OCI-LY1 (cell line): ENCODE measurements around the gene TRIM67.

Source experiments
- H2AFZ ChIP-seq: fragments of 200-600 bp; sonication (generic), shearing (Covaris generic); 2 replicates; pipeline ENCODE4 v1.6.0; 2014; ENCODE audit warnings: antibody characterized with exemption, mild to moderate bottlenecking, low read length
- H3F3A ChIP-seq: fragments of 200-600 bp; sonication (generic), shearing (Covaris generic); 2 replicates; pipeline ENCODE4 v1.6.0; 2014; ENCODE audit warnings: mild to moderate bottlenecking, antibody characterized with exemption, low read length, moderate library complexity; ENCODE audit not compliant: insufficient read depth
- H3K27ac ChIP-seq: fragments of 200-600 bp; sonication (generic); 2 replicates; pipeline ENCODE4 v1.5.1; 2014; ENCODE audit warnings: low read length, mixed run types, mild to moderate bottlenecking, low read depth; ENCODE audit not compliant: poor library complexity, severe bottlenecking
- H3K27me3 ChIP-seq: fragments of 200-600 bp; sonication (generic); 2 replicates; pipeline ENCODE4 v1.6.0; 2014; ENCODE audit warnings: antibody characterized with exemption, mild to moderate bottlenecking, low read length, moderate library complexity; ENCODE audit not compliant: insufficient read depth
- H3K36me3 ChIP-seq: fragments of 200-600 bp; sonication (generic); 2 replicates; pipeline ENCODE4 v1.6.1; 2014; ENCODE audit warnings: mild to moderate bottlenecking, antibody characterized with exemption, low read length, moderate library complexity, mixed read lengths; ENCODE audit not compliant: insufficient read depth
- H3K4me1 ChIP-seq: fragments of 200-600 bp; sonication (generic); 2 replicates; pipeline ENCODE4 v1.5.1; 2014; ENCODE audit warnings: mild to moderate bottlenecking, low read length, moderate library complexity; ENCODE audit not compliant: insufficient read depth, severe bottlenecking
- H3K4me2 ChIP-seq: fragments of 200-600 bp; sonication (generic), shearing (Covaris generic); 2 replicates; pipeline ENCODE4 v1.6.1; 2014; ENCODE audit warnings: low read length
- H3K4me3 ChIP-seq: fragments of 200-600 bp; sonication (generic); 2 replicates; pipeline ENCODE4 v1.5.1; 2014; ENCODE audit warnings: low read length, low read depth, mild to moderate bottlenecking, mixed read lengths; ENCODE audit not compliant: poor library complexity, severe bottlenecking
- H3K79me2 ChIP-seq: fragments of 200-600 bp; shearing (Covaris generic); 2 replicates; pipeline ENCODE4 v1.6.1; 2016; ENCODE audit warnings: mixed run types, low read length, mixed read lengths; ENCODE audit not compliant: insufficient read depth
- H3K9ac ChIP-seq: fragments of 200-600 bp; sonication (generic), shearing (Covaris generic); 2 replicates; pipeline ENCODE4 v1.6.1; 2014; ENCODE audit warnings: mild to moderate bottlenecking, low read length, mixed read lengths
- H3K9me2 ChIP-seq: fragments of 200-600 bp; sonication (generic), shearing (Covaris generic); 2 replicates; pipeline ENCODE4 v1.6.1; 2014; ENCODE audit warnings: low read depth, mild to moderate bottlenecking, low read length, mixed read lengths
- H3K9me3 ChIP-seq: fragments of 200-600 bp; shearing (Covaris generic); 2 replicates; pipeline ENCODE4 v1.6.1; 2014; ENCODE audit warnings: low read length, mixed read lengths
- H4K20me1 ChIP-seq: fragments of 200-600 bp; sonication (generic), shearing (Covaris generic); 2 replicates; pipeline ENCODE4 v1.6.0; 2016; ENCODE audit warnings: mild to moderate bottlenecking, low read length; ENCODE audit not compliant: insufficient read depth
- EZH2 ChIP-seq: fragments of 200-600 bp; sonication (generic), shearing (Covaris generic); IDR thresholded peaks from 2 replicates; pipeline ENCODE4 v1.8.0; 2017; ENCODE audit warnings: borderline replicate concordance, mixed run types, mild to moderate bottlenecking, antibody characterized with exemption, low read length, moderate library complexity, mixed read lengths
- TF ChIP-seq, protein P1 (sequence below): fragments of 200-600 bp; sonication (generic), shearing (Covaris generic); IDR thresholded peaks from 2 replicates; pipeline ENCODE4 v1.5.1; 2017; ENCODE audit warnings: mild to moderate bottlenecking, antibody characterized with exemption, low read length, moderate library complexity, mixed read lengths

The TRIM67 gene

DNA sequence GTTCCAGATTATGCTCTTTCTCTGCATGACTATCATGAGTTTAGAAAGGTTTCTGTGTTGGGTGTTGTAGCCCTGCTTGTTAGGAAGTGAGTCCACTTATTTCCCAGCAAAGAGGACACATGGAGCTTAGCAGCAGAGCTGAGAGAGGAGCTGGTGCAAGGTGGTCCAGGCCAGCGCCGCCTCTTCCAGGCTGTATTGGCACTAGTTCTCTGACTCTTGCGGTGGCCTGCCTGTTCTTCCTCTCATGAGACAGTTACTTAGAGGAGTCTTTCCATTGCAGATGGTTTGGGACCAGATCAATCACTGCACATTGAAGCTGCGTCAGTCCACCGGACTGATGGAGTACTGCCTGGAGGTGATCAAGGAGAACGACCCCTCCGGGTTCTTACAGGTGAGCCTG, 38.0 kb downstream of the TRIM67 start:
- Histone ChIP-seq H2AFZ (no peak overlapping the region), H3K4me1 (no peaks in the 10 kb centered on the region), H3K9ac (no peak overlapping the region), H3K36me3 (no peaks in the 10 kb centered on the region), H3K9me3 (no peaks in the 10 kb centered on the region), H3K27ac (no peak overlapping the region), H3K4me3 (no peak overlapping the region), H3K79me2 (no peaks in the 10 kb centered on the region), H3F3A (no peaks in the 10 kb centered on the region), H3K4me2 (no peak overlapping the region), H3K9me2 (no peaks in the 10 kb centered on the region), H3K27me3 (no peaks in the 10 kb centered on the region), H4K20me1 (no peaks in the 10 kb centered on the region)
- TF ChIP-seq, protein P1, sequence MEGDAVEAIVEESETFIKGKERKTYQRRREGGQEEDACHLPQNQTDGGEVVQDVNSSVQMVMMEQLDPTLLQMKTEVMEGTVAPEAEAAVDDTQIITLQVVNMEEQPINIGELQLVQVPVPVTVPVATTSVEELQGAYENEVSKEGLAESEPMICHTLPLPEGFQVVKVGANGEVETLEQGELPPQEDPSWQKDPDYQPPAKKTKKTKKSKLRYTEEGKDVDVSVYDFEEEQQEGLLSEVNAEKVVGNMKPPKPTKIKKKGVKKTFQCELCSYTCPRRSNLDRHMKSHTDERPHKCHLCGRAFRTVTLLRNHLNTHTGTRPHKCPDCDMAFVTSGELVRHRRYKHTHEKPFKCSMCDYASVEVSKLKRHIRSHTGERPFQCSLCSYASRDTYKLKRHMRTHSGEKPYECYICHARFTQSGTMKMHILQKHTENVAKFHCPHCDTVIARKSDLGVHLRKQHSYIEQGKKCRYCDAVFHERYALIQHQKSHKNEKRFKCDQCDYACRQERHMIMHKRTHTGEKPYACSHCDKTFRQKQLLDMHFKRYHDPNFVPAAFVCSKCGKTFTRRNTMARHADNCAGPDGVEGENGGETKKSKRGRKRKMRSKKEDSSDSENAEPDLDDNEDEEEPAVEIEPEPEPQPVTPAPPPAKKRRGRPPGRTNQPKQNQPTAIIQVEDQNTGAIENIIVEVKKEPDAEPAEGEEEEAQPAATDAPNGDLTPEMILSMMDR = no peak
- TF ChIP-seq EZH2 = no peak

DNA sequence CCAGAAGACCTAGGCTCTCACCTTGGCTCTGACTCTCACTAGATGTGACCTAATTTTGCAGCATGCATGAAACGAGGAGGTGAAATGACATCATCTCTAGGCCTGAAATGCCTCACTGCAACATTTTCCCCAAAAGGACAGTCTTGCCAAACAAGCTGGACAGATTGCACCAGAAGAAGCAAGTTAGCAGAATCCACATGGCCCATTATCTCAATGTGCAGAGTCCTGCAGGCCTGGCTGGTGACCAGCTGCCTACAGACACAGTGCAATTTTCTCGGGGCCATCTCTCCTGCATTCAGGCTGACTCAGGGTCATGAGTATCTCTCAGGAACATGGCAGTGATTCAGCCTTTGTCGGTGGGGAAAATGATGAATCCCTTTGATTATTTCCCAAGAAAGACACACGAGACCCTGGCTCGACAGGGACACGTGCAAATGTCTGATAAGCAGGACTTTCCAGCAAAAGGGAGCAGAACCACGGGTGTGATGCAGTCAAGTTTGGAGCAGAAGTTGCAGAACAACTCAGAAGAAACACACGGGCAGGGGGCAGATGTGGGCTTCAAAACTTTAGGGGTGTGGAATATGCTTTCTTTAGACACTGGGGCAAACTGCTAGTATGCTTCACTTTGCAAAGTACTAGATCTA, 38.7 kb downstream of the TRIM67 start:
- H3K9me3 ChIP-seq = no peaks in the 10 kb centered on the region
- no peaks in the 10 kb centered on the region for H3K9me2 ChIP-seq
- H3K27ac ChIP-seq = no peak overlapping the region
- no peak for TF ChIP-seq EZH2
- TF ChIP-seq, protein P1 = no peak
- H2AFZ ChIP-seq = no peak overlapping the region
- no peaks in the 10 kb centered on the region for H3K4me1 ChIP-seq
- no peak overlapping the region for H3K4me3 ChIP-seq
- H3K4me2 ChIP-seq = no peak overlapping the region
- no peak overlapping the region for H3K9ac ChIP-seq
- no peaks in the 10 kb centered on the region for H3K36me3 ChIP-seq
- H3K27me3 ChIP-seq = no peaks in the 10 kb centered on the region
- no peaks in the 10 kb centered on the region for H4K20me1 ChIP-seq
- H3K79me2 ChIP-seq = no peaks in the 10 kb centered on the region
- H3F3A ChIP-seq = no peaks in the 10 kb centered on the region

DNA sequence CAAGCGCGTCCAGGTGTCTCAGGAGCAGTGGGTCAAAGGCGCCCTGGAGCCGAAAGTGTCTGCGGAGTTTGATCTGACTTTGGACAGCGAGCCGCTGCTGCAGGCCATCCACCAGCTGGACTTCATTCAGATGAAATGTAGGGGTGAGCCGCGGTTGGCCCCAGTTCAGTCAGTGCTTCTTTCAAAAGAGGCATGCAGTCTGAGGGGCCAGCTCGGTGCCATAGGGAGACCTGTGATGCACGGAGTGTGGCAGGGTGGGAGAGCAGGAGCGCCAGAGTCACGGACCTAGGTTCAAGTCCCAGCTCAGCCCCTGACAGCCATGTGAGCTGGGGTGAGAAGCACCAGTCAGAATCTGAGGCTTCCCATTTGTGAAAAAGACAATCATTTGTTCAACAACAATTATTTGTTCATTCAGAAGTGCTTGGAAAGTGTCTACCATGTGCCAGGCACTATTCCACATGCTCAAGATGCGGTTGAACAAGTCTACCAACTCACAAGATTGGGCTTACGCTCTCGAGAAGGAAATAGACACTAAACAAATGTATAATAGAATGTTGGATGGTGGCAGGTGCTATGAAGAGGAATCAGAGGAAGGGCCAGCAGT, 39.6 kb downstream of the TRIM67 start:
- H2AFZ ChIP-seq = no peak overlapping the region
- no peaks in the 10 kb centered on the region for H3K4me1 ChIP-seq
- no peaks in the 10 kb centered on the region for H3K79me2 ChIP-seq
- TF ChIP-seq, protein P1 = no peak
- no peak for TF ChIP-seq EZH2
- no peaks in the 10 kb centered on the region for H4K20me1 ChIP-seq
- H3K9ac ChIP-seq = no peak overlapping the region
- H3F3A ChIP-seq = no peaks in the 10 kb centered on the region
- no peak overlapping the region for H3K4me3 ChIP-seq
- no peaks in the 10 kb centered on the region for H3K9me2 ChIP-seq
- no peak overlapping the region for H3K27ac ChIP-seq
- no peaks in the 10 kb centered on the region for H3K9me3 ChIP-seq
- no peaks in the 10 kb centered on the region for H3K27me3 ChIP-seq
- H3K4me2 ChIP-seq = no peak overlapping the region
- no peaks in the 10 kb centered on the region for H3K36me3 ChIP-seq
